Measurements from ENCODE around the gene CLEC18C.
"Not testable (repeated sequence)": the region's sequence is repeated elsewhere in the genome, so short reads cannot be mapped to it uniquely, and the experiment has no call there.

CLEC18C gene

GRCh38 chr16:70159355-70160348, 13.9 kb upstream of the CLEC18C start:
- no peak for DNase-seq

DNA sequence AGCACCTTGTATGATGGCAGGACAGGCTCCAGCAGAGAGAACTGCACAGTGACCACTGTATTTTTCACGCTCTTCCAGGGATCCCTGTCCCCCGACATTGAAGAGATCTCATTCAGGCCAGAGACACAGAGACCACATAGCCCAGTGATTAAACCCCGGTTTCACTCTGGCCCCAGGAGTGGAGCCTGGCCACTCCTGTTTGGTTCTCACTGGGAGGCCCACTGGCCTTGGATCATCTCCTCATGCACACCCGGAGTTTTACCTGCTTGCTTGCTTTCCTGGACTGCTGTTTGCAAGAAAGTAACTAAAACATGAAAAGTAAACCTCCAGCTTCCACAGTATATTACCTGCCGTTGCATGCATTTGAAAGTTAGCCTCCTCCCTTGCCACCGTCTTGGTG, 13.2 kb upstream of the CLEC18C start:
- no peak for DNase-seq

GRCh38 chr16:70160821-70161220, 12.8 kb upstream of the CLEC18C start:
- DNase-seq = no peak

DNA sequence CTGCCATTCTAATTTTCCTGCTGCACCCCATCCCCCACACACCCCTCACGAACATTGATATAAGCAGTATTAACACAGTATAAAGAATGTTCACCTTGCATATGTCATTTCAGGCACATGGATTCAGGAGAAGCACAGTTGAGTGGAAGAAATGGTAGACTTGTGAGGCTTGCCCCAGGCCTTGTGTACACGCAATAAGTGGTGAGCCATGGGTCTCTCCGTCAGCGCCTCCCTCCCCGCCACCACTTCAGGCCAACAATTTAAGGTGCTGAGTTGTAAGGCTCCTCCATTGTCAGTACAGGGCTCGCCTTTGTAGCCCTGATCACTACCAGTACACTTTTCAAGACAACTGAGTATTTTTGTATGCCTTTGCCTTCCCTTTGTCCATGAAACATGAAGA, 12.2 kb upstream of the CLEC18C start:
- DNase-seq = no peak

GRCh38 chr16:70162041-70162451, 11.5 kb upstream of the CLEC18C start:
- no peak for DNase-seq

DNA sequence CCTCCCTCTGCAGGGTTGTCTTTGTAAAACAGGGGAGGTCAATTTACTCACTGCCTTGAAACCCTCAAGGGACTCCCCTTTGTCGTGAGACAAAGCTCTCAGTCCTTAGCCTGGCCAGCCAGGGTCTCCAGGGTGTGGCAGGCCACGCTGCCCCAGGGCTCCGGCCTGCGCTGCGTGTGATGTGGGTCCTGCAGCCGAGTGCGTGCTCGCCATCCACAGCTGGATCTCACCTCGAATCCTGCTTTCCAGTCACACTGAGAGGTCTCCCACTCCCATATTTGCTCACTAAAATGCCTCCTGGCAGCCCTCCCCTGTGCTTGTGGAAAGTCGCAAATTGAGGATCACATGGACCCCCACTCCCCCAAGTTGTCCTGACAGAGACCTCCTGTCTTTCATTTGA, 10.0 kb upstream of the CLEC18C start:
- no peak for DNase-seq

GRCh38 chr16:70166688-70167087, 6.9 kb upstream of the CLEC18C start:
- DNase-seq = not testable (repeated sequence)

DNA sequence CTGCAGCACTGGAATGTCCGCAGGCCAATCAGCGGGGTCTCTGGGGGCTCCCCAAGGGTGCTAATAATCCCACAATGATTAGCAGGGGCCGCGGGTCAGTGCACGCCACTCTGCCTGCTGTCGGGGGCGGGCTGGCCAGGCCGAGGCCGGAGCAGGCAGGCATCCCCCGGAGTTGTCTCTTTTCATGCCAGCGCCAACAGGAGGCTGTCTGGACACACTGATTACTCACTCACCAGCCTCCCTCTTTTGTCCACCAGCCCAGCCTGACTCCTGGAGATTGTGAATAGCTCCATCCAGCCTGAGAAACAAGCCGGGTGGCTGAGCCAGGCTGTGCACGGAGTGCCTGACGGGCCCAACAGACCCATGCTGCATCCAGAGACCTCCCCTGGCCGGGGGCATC, 329 bp downstream of the CLEC18C start:
- not testable (repeated sequence) for DNase-seq

- not testable (repeated sequence) for DNase-seq
These were observed 873 bp downstream of the CLEC18C start for GRCh38 chr16:70174387-70174932.

DNA sequence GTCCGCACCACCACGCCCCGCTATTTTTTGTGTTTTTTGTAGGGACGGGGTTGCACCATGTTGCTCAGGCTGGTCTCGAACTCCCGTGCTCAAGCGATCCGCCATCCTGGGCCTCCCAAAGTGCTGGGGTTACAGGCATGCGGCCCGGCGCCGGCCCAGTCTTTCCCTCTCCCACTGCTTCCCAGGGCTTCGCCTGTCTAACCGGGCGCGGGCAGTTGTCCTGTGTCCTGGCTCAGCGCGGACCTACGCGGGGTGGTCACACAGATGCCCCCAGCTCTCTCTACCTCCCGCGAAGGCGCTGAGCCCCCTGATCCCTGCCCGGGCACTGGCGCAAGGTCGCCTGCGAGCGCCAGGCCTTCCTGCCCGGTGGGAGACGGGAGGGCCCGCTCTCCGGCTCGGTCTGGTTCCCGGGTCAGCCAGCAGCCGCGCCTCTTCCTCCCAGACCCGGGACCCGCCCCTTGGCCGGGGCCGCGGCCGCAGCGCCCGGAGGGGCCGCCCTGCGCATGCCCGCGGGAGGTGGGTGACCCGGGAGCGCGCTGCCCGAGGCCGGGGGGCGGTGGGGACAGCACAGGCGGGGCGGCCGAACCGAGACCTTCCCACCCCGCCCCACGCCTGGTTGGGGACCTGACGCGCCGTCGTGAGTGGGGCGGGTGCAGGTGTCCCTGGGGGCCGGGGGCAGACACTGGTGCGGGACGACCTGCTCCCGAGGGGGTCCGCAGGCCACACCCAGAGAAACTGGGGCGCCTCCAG, 14.4 kb downstream of the CLEC18C start:
- not testable (repeated sequence) for DNase-seq

- not testable (repeated sequence) for DNase-seq
These were observed 15.0 kb downstream of the CLEC18C start for GRCh38 chr16:70188608-70188915.

GRCh38 chr16:70190574-70190973, 17.0 kb downstream of the CLEC18C start:
- not testable (repeated sequence) for DNase-seq

GRCh38 chr16:70196683-70197300, 23.2 kb downstream of the CLEC18C start:
- DNase-seq = not testable (repeated sequence)

GRCh38 chr16:70197611-70198010, 24.0 kb downstream of the CLEC18C start:
- not testable (repeated sequence) for DNase-seq

DNA sequence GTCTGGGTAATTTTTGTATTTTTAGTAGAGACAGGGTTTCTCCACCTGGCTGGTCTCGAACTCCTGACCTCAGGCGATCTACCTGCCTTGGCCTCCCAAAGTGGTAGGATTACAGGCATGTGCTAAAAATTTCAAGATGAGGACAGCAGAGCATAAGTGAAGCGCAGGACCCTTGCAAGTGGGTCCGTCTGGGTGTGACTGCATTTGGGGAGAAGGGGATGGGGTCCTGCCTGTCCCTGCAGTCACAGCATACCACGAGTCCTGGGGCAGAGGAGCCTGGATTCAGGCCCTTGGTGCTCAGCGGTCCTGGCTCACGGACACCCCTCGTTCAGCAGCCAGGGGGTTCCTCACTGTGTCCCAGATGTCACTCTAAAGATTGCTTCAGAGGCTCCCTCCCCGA, 24.6 kb downstream of the CLEC18C start:
- not testable (repeated sequence) for DNase-seq

GRCh38 chr16:70198666-70199065, 25.1 kb downstream of the CLEC18C start:
- DNase-seq = not testable (repeated sequence)

GRCh38 chr16:70199170-70199569, 25.6 kb downstream of the CLEC18C start:
- not testable (repeated sequence) for DNase-seq

GRCh38 chr16:70200063-70200462, 26.5 kb downstream of the CLEC18C start:
- not testable (repeated sequence) for DNase-seq

- not testable (repeated sequence) for DNase-seq
These were observed 29.9 kb downstream of the CLEC18C start for GRCh38 chr16:70203508-70203907.

GRCh38 chr16:70204010-70204409, 30.4 kb downstream of the CLEC18C start:
- DNase-seq = not testable (repeated sequence)

GRCh38 chr16:70204668-70205405, 31.2 kb downstream of the CLEC18C start:
- not testable (repeated sequence) for DNase-seq

- not testable (repeated sequence) for DNase-seq
These were observed 32.8 kb downstream of the CLEC18C start for GRCh38 chr16:70206382-70206781.
